Esophagus mucosa (tissue), 1 donor: Measurements from ENCODE around the gene DEPP1. TPM values are rescaled to one million over a fixed set of nuclear protein-coding genes. Genes with fewer than 3 reads are reported as not detected.

ENCODE experiments used
- ATAC-seq: fragments of 200-7000 bp; cut with Tn5 transposase; one replicate; pipeline ENCODE4 v1.9.1; 2020
- total RNA-seq: library from RNA; stranded (reverse); gene quantifications from one replicate; pipeline ENCODE4 v1.2.4, GENCODE V29; 2023
- donor health status: DM: yes; HTN: yes; CAD: no.

DEPP1 gene
- total RNA-seq, 1 donor from 2014 or later, result 3.3 TPM

DNA sequence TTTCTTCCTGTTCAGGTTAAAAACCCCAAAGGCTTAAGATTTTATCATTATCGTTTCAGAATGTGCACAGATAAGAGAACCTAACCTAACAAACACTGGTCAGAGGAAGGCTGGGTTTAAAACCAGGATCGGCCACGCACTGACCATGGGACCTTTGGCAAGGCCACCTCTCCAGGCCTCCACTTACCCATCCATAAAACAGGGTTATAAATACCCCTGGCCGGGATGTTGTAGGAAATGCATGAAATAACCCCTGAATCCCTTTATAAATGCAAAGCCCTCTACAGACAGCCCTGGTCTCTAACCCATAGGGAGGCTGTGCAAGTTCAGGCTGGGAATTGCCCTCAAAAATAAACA is 418 bp downstream of the DEPP1 start:
- ATAC-seq, result no peak

DNA sequence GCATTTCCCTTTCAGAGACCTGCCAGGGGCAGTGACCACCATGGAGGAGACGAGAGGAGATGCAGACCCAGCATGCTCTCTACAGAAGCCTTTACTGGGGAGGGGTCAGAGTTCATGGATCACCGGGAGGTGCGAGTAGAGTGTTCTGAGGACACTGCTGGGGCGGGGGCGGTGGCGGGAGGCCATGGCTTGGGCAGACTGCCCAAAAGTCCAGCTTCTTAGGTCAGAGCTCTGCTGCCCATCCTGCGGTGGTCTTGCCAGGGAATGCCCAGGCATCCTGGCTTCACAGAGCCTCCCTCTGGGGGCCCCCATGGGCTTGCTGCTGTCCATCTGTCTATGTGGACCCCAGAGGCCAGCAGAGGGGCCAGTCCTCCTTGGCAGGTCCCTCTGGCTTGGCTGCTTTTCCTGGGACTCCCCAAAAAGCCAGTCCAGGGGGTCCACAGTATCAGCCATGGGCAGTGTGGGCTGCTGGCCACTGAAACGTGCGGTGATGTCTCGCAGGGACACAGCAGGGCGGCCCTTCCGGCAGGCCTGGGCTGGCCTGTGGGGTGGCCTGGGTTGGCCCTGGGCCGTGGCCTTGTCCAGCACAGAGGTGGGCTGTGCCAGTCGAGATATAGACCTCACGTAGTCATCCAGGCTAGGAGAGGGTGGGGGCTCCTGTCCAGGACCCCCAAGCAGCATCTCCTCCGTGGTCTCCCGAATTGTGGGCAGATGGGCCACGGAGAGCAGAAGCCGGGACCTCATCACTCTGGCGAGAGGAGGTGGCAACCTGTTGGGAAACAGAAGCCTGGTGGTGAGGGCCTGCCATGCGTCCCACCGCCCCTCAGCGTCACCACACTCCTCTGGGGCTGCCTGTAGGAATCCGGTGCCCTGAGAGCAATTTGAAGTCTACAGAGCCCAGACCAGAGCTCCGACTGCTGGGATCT is 1.1 kb downstream of the DEPP1 start:
- no peak for ATAC-seq

DNA sequence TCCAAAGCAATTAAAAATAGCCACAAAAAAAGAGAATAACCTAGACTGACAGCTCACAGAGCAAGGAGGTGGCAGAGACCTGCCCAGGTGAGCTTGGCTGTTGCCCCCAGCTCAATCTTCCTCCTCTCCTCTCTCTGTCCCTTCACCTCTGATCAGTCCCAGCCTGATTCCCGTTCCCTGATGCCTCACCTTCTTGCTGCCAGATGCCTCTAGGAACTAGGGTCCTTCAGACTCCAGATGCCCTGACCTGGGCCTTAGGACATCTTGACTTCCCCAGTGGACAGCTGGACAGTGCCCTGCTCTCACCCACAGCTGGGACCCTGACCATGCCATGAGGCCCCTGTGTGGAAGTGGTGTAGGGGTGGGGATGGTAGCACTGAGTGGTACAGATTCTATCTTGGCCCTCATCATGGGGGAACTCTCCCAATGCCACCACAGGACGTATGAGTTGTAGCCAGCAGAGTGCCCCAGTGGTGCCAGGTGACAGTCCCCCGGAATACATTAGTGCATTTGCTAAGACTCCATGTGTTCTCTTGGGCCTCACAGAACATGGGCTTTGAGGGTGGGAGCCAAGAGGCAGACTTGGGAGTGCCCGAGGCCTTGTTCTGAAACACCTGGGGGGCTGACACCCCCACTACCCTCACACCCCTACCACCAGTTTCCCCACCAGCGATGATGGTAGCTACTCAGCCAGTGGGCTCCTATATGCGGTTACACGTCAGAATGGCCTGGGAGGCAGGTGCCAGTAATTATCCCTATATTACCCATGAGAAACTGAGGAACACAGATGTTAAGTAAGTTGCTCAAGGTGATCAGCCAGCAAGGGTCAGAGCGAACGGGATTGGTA is 2.0 kb downstream of the DEPP1 start:
- ATAC-seq, result no peak

DNA sequence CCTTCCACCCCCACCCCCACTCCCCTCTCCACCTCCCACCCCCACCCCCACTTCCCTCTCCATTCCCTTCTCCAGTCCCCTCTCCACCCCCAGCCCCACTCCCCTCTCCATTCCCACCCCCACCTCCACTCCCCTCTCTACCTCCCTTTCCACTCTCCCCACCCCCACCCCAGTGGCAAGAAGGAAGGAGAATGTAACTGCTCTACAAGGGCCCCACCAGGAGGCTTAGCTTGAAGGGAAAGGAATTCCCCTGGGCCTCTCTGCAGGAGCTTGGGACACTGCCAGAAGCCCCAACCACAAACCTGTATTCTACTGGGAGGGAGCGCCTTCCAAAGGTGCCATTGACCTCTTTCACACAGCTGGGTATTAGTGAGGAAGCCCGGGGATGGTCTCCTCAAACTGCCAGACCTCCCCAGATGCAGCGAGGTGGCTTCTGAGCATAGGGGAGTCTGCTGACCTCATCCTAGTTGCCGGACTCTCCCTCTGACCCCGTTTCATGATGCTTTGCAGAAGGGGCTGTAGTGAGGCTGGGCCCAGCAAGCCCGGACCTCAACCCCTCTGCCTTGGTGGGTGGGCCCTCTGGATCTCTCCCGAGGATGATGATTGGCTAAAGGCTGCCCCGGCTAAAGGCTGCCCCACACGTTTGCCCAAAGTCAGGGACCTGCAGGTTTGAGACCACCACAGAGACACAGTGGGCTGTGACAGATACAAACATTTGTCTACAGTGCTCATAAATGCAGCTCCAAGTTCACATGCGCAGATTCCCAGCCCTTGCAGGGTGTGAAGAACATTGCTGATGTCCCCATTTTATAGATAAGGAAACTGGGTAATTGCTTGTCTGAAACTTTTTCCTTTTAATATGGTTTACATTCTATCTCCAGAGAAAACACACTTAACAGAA is 2.9 kb downstream of the DEPP1 start:
- ATAC-seq, result no peak

DNA sequence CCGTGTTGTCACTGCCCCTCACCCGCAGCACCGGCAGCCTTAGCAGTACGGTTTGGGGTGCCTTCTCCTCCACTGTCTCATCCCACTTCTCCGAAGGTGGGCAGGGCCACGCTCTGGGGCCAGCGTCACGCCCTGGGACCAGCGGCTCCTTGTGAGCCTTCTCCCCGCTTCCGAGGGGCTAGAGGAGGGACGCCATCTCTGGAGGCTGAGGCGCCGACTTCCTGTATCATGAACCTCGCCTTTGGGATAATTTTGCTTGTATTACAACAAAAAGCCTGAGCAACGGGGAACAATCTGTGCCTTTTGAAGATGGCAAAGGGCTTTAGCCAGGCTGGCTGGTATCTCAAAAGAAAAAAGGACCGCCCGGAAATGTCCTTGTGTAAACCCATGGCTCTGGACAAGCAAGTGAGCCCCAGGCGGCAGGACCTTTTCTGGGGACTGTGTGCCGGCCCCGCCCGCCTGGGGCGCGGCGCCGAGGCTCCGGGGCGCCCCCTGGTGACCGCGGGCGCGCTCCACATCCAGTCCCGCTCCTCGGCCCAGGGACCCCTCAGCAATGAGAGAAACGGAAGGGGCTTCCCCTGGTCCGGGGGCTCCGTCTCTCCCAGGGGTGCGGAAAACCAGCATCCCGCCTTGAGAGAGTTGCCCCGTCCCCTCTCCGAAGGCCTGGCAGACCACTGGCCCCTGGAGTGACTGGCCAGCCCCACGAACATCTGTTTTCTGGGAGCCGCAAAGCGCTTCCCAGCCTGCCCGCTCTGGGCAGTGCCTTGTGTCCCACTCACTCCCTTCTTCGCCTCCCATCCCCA is 3.8 kb downstream of the DEPP1 start:
- peak; percentile 66 for ATAC-seq

DNA sequence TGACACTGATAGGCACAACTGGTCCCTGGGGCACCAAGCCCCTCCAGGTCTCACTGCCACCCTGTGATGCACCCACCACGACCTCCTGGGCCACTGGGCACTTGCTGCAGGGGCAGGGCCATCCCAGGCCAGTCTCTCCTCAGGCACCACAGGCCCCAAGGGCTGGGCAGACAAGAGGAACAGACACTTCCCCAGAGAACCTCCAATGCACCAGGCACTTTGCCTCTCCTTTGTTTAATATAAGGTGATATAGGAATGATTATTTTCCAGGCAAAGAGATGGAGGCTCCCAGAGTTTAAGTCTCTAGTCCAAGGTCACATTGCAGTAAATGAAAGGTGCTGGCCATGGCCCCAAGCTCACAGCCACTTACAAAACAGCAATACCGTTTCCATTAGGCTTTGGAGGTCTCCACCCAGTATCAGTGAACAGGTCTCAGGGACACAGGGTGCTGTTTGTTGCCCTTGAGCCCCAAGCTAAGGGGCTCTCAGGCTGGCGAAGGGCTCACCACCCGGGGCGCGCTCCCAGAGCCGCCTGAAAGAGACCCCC is 4.5 kb downstream of the DEPP1 start:
- no peak for ATAC-seq

DNA sequence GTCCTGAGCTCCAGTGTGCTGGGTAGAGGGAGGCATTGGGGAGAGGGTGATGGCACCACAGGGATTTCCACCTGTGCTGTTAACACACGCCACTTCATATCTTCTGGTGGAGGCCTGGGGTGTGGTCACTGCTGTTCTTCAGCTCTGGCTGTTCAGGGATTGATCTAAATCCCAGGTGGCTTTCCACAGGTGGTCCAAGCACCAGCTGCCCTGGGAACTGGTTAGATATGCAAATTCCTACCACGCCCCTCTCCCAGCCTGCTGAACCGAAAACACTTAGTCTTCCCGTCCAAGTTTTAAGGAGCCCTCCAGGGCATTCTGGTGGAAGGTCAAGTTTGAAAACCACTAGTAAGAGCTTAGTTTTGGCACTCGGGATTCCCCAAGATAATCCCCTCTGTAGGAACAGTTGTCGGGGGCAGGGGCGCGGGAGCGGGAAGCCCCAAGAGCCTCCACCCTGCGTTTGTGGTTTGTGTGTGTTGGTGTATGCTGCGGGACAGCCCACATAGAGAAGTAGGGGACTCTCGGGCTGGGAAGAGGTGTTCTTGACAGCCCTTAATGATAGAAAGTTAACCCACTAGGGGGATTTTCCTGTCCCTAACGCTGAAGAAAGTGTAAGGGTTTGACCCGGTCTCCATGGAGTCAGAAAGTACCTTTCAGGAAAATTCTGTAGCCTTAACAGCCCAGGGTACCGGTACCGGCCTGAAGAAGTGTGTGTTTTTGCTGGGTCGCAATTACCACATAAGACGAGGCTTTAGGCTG is 5.1 kb downstream of the DEPP1 start:
- ATAC-seq, result no peak

DNA sequence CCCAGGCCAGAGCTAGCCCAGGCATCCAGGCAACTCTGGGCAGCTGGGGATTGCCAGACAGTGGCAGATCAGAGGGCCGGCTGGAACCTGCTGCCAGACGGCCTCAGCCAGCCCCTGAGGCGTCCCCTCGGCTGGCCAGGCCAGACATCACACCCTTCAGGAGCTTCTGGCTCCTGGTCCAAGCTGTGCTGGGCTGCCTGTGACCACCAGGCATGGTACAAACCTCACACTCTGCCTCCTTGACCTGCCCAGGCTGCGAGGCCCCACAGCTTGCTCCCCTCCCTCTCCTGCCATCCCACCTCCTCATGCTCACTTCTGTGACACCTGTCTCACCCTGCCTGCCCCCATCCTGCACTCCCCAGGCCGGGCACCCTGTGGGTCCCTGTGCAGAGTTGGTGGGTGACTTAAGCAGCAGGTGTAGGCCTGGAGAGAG is 5.7 kb downstream of the DEPP1 start:
- no peak for ATAC-seq

DNA sequence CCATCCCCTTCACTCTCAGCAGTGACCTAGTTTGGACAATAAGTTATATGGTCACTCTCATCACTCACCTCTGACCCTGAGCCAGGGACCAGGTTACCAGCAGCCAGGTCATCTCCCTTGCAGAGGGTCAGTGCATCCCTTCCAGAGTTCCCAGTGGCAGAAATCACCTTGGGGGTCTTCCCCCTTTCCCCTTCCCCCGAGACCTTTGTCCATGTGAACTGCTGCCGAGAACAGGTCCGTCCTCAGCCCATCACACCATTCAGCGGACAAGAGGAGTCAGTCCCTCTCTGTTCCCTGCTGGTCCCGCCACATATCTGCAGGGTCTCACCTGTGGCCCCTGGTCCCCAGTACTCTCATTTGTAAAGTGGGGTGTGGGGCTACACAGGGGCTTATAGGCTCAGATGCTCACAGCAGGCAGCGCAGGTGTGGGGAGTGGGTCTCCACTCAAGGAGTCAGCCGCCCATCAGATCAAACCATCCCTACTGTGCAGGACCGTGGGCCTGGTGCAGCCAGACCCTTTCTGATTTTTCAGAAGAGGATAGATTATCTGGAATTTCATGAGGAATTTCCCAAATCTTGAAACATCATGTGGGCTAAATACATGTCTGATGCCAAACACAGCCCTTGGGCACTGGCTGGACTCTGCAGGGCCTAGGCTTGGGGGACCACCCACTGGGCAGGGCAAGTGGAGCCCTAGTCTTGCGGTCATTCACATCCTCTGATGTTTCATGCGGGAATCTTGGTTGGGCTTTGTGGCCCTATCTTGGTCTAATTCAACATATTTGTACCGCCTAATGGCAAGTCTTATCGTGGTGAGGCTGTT is 6.5 kb downstream of the DEPP1 start:
- ATAC-seq, result no peak

DNA sequence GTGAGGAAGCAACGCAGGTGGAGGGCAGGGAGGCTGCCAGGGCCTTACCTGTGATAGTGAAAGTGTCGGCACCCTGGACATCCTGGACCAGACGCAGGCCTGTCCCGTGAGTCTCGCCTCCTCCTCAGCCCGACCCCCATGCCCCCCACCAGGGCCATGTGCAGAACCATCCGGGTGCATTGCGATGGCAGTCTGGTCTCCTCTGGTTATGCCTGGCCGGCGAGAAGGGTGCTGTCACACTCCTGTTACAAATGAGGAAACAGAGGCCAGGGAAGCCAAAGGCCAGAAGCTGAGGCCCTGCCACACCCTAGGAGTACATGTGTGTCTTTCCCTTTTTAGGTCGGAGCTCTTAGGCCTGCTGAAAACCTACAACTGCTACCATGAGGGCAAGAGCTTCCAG is 7.2 kb downstream of the DEPP1 start:
- ATAC-seq, result no peak

DNA sequence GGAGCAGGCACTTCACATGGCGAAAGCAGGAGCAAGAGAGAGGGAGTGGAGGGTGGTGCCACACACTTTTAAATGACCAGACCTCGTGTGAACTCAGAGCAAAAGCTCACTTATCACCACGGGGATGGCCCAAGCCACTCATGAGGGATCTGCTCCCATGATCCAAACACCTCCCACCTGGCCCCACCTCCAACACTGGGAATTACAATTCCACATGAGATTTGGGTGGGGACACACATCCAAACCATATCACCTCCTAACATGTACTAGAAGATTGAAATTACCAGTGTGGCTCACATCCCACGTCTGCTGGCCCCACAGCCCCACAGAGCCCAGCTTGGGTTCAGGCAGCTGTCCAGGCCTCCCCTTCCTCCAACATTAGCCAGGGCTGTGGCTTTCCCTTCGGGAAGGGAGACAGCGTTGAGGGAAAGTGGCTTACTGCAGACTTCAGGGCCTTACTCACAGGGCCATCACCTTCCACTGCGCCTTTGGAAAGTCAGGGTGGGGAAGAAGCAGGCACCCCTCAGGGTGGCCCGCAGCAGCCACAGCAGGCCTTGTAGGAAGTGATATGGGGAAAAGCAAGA is 7.7 kb downstream of the DEPP1 start:
- no peak for ATAC-seq

DNA sequence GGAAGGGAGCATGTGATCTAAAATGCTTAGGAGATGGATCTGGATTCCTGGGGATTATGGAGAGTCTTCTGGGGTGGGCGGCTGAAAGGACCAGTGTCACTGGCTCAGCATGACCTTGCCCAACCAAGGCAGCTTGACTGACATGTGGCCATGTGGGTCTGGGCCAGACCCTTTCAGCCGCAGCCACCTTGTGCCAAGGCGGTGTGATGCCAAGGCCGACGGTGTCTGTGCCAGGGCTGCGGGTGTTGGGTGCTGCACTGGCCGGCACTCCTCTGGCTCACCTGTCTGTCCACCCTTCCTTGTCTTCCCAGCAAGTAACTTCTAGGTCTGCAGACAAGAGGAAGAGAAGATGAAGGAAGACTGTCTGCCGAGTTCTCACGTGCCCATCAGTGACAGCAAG is 8.8 kb downstream of the DEPP1 start:
- ATAC-seq, result no peak

DNA sequence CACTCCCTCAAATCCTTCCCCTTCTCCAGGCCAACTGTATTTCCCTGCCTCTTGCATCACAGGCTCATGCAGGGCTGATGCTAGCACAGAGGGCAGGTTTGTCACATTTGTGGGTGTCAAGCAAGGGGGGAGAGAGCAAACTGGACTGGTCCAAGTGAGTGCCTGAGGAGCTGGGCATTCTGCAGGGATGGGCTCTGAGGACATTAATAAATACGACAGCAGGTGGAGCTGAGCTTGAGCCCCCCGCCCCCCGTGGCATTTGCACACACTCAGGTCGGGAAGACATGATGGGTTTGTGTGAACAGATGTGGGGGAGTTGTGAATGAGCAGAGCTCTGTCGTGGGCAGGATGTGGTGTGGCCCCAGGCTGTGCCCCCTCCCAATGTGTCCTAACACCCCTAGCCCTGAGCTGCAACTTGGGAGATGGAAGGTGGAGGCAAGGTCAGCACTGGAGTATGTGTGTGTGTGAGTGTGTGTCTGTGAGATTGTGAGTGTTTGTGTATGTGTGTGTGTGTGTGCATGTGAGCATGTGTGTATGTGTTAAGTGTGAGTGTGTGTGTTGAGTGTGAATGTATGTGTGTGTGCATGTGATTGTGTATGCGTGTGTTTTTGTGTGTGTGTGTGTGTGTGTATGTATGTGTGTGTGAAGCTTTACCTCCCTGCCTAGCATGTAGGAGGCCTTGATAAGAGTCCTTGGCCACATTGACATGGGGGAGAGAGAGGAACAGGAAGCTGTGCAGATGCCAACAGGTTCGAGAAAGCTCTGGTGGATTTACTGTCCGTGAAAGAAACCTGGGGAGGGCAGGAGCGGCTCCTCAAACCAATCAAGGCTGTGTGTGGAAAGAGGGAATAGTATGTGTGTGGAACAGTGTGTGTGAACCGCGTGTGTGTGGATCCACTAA is 9.9 kb downstream of the DEPP1 start:
- no peak for ATAC-seq

DNA sequence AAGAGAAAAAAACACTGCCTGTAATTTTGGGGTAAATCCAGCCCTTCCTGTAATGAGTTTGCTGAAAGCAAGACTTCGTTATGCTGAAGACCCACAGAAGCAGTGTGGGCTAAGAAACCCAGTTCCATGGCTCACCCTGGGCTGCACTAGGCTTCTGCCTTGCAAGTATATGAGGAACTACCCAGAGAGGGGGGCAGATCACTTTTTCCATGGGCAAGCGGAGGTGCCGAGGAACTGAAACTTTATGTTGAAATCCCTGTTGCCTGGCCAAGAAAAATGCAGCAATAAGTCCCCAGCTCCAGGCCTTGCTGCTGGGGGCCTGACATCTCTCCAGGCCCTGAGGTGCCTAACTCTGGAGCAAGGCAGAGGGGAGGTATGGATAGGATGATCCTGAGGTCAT is 10.5 kb downstream of the DEPP1 start:
- no peak for ATAC-seq

DNA sequence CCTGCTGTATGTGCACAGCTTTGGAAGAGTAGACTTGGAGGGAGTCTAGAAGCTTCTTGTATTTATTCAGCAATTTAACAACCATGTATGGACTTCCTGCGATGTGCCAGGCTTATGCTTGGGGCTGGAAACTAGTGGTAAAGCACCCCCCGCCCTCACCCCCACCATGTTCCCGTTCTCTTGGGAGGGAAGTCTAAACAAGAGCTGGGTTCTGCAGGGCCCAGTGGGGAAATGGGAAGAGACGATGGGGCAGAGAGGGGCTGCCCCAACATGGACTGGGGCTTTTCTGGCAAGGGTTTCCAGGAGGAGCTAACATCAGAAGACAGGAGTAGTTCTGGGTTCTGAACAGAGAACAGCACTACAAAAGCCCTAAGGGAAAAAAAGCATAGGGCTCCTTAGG is 11.0 kb downstream of the DEPP1 start:
- no peak for ATAC-seq

DNA sequence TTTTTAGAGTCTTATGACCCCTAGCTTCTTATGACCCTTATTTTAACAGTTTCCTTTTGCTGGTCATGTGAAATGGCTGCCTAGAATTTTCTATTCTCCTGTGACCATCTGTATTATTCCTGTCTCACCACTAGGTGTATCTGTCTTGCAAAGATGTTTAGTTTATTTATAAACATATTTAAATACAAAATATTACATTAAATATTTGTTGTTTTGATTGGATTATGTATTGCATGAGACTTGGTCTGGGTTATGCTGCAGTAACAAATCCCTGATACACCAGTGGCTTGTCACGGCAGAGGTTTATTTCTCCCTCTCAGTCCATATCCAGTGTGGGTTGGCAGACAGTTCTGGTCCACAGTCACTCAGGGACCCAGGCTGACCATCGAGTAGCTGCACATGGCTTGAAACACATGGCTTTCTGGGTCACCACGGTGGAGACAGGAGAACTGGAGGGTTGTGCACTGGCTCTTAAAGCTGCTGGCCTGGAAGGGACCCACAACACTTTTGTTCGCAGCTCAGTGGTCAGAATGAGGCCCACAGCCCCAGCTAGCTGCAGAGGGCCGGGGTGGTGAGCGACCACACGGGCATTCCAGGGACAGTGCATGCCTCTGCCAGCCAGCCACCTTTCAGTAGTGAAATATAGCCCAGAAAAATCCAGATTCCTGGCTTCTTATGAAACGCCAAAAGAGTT is 11.6 kb downstream of the DEPP1 start:
- ATAC-seq, result no peak

DNA sequence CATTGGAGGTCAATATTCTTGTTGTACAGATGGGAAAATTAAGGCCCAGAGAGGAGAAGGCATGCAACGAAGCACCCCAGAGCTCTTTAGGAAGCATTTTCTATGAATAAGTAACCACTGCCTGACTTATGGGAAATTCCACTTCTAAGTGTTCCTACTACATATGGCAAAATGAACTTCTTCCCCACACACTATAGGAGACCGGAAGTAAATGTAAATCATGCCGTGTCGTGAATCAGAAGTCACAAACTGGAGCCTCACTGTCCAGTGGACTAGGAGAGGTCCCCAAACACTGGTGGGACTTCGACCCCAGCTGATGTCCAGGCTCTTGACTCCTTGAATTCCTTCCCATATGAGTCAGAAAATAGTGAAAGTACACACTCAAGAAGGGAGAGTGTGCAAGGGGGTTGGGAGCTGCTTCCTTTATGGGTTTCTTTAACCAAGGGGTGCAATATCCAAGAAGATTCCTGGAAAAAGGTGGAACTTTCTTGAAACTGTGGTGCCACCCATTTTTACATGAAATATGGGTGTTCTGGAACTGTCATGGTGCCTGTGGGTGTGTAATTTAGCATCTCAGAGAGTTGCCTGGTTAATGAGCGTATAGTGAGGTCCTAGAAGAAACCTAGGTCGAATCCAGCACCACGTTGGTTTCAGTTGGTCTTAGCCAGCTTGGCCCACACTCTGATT is 12.3 kb downstream of the DEPP1 start:
- ATAC-seq, result no peak
